Activated T-cell treated with anti-CD3 and anti-CD28 coated beads, Interleukin-2, amount 50 U/mL, for 48 hours (primary cell): ENCODE measurements around the gene TAOK2.

Experiments used
- DNase-seq, 2 experiments: peaks; one replicate each; pipeline ENCODE4 v3.0.0-alpha.2; 2020

Gene TAOK2

DNA sequence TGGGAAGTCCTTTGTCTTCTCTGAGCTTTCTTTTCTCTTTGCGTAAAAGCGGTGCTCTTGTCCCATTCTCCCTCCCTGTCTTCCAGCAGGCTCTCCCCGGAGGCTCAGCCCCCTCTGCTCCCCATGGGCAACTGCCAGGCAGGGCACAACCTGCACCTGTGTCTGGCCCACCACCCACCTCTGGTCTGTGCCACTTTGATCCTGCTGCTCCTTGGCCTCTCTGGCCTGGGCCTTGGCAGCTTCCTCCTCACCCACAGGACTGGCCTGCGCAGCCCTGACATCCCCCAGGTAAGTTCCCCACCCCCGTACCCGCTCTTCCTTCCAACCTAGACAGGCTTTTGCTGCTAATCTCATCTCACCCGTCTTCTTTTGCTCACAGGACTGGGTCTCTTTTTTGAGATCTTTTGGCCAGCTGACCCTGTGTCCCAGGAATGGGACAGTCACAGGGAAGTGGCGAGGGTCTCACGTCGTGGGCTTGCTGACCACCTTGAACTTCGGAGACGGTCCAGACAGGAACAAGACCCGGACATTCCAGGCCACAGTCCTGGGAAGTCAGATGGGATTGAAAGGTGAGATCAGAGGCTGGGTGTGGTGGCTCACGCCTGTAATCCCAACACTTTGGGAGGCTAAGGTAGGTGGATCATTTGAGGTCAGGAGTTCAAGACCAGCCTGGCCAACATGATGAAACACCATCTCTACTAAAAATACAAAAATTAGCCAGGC is 10.5 kb upstream of the TAOK2 start:
- DNase-seq, result no peak

DNA sequence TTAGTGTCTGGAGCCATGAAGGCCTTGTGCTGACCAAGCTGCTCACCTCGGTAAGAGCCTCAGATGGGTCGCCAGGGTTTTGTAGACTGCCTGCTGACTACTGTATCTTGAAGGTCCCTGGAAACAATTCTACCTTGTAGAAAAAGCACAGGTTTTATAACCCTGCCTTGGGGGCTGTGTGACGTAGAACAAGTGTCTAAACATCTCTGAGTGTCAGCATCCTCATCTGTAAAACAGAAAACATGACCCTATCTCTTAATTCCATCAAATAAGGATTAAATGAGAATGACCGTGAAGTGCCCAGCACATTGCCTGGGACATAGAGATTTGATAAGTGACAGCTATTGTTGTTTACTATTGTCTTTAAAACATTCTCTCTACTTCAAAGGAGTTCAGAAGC is 5.5 kb upstream of the TAOK2 start:
- no peak for DNase-seq

DNA sequence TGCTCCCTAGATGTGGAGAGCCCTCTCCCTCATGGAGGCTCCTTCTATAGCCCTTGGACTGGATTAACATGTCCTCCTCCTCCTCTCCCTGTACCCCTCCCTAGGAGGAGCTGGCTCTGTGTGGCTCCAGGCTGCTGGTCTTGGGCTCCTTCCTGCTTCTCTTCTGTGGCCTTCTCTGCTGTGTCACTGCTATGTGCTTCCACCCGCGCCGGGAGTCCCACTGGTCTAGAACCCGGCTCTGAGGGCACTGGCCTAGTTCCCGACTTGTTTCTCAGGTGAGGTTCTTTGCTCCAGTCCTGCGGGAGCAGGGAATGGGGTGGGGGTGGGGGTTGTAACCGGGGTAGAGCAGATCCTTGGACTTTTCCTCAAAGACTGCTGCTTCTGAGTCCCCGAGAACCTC is 2.4 kb upstream of the TAOK2 start:
- DNase-seq, result no peak

DNA sequence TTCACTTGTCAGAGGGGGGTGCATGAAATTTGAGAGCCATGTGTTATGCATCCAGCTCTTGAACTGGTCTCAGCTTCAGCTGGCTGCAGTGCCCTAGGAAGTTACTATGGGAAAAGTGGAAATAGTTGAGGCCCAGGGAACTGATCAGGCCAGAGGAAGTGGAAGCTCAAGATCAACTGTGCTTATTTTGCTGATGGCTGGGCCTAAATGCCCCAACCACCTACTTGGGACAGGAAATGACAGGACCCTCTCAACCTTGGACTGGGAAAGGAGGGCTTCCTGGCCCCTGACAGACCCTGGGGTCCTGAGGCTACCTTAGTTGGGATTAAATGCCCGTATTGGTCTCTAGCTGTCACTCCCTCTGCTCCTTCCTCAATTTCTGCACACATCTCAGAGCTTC is 1.2 kb upstream of the TAOK2 start:
- no peak for DNase-seq

DNA sequence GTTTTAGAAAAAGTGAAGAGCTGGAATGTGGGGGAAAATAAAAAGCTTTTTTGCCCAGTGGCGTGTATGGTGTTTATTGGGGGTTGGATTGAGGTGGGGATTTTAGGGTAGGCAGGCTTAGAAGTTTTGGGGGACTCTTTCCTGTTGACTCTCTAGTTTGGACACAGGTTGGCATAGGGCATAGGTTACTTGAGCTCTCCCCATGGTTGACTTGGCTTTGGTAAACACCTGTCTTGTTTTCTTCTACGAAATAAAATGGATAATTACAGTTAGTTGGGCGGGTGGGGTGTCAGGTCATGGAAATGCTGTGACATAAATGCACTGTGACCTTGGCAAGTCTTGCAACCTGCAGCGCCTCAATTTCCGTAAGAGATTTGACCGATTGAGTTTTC is 680 bp upstream of the TAOK2 start:
- DNase-seq, result no peak

DNA sequence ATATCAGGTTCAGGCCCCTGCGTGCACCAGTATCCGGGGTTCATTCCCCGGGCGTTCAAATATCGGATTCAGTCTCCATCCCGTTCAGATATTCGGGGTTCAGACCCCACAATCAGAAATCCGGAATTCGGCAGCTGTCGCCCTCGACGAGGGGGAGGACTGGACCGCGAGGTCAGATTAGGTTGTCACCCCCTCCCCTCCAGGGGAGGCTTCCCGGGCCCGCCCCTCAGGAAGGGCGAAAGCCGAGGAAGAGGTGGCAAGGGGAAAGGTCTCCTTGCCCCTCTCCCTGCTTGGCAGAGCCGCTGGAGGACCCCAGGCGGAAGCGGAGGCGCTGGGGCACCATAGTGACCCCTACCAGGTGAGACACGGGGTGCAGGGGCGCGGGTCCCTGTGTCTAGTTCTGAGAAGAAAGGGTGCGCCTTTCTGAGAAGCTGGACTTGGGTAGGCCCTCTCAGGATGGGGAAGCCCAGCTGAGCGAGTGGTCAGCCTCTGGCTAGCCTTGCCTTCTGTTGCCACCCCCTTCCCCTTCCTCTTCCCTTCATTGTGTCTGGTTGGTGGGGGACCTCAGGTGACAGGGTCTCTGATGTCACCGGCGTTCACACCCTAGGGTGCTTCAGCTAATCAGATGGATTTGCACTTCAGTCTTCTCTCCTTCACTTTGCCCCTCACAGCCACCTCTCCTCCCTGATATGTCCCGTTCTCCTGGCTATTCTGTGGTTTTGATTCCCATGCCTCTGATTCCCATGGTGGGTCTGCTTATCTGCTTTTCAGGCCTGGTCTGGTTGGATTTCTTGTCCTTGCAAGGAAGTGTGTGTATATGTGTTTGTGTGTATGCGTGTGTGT is 844 bp downstream of the TAOK2 start:
- DNase-seq, result peak in 1 of 2 experiments; percentile 40

DNA sequence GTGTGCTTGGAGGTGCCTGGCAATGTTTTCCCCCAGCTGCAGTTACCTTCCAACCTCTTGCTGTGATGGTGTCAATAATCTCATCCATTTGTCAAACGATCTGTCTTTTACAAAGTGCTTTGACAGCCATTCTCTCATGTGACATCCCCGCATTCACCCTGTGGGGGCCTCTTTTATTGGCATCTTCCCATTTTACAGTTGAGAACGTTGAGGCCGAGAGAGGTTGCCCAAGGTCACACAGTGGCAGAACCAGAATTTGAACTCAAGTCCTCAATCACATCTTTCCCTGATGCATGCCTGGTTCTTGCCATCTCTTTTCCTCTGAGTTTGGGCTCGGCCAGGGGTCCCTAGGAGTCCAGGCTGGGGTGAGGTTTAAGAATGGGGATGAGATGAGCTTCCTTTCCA is 1.5 kb downstream of the TAOK2 start:
- DNase-seq, result no peak

DNA sequence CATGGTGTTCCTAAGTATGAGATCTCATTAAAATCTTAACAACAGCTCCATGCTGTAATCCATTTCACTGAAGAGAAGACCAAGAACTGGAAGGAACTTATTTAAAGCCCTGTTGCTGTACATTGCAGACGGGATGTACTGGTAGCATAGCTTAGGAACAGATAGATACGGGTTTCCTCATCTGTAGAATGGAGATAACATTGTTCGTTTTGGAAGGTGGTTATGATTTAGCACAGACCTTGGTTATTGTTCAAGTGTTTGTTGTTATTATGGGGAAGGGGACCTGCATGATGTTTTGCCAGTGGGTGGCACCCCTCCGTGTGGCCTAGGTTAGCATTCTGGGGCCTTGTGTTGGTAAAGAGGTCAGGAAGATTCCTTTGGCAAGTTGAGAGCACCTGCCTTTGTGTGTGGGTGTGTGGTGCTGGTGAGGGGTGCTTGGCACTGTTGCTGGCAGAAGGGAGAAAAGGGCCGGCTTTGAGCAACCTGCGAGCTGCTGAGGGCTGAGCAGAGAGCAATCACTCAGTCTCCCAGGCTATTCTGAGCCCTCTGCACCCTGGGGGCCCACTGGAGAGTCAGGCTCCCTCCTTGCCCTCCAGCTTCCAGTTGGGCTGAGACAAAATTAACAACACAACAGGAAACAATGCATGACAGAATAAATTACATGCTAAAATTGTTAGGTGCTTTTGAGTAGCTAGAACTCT is 2.3 kb downstream of the TAOK2 start:
- DNase-seq, result no peak

DNA sequence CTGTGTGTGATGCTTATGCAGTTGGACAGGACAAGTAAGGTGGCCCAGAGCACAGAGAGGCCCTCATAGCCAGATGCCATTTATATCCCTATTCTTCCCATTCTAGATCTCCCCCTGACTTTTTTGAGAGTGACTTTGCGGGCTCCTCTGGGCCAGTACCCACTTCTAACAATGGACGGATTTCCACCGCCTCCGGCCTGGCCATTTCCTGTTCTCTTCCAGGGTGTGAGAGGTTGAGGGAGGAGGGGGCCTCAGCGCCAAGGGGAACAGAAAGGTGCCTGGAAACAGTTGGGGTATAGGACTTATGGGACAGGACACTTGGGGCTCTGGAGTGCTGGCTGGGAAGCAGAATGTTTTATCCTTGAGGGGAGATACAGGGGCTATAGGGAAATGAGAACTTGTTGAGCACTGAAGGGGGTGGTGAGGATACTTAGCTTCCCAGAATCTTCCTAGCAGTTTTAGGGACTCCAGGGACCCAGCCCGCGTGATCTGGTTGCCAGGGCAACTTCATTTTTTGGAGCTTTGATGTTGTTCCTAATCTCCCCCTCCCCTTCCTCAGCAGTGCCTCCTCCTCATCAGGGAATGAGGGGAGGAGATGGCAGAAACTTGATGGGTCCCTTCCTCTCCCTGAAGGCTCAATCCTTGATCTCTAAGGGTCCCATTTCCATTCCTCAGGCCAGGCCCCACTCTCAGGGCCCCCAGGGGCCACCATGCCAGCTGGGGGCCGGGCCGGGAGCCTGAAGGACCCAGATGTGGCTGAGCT is 3.6 kb downstream of the TAOK2 start:
- no peak for DNase-seq

DNA sequence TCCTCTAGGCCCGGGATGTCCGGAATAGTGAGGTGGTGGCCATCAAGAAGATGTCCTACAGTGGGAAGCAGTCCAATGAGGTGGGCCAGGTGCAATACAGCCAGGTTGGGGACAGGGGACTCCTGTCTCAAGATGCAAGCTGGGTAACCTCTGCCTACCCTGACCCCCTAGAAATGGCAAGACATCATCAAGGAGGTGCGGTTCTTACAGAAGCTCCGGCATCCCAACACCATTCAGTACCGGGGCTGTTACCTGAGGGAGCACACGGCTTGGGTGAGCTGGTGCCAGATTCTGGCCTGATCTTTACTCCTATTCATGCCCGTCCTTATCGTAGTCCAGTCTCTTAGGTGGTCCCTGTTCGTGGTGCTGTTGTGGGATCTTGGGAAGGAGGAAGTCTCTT is 4.4 kb downstream of the TAOK2 start:
- no peak for DNase-seq

DNA sequence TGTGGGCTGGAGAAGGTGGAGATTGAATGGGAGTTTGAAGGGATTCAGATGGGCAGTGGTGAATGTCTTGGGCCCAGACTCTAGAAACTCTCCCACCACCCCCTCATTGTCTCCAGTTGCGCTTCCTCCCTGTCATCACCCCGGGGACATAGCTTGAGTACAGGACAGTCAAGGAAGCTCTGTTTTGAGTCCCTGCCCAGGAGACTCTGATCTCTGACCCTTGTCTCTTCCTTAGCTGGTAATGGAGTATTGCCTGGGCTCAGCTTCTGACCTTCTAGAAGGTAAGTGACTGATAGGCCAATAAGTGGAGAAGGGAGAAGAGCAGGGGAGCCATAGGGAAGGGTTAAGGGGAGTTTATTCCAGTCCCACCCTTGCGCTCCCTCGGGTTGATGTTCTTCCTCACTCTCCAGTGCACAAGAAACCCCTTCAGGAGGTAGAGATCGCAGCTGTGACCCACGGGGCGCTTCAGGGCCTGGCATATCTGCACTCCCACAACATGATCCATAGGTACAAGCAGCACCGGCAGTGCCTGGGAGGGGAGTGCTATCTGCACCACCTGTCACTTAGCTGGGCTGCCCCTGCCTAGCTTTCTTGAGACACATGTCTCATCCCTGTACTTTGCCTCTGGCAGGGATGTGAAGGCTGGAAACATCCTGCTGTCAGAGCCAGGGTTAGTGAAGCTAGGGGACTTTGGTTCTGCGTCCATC is 5.0 kb downstream of the TAOK2 start:
- no peak for DNase-seq

DNA sequence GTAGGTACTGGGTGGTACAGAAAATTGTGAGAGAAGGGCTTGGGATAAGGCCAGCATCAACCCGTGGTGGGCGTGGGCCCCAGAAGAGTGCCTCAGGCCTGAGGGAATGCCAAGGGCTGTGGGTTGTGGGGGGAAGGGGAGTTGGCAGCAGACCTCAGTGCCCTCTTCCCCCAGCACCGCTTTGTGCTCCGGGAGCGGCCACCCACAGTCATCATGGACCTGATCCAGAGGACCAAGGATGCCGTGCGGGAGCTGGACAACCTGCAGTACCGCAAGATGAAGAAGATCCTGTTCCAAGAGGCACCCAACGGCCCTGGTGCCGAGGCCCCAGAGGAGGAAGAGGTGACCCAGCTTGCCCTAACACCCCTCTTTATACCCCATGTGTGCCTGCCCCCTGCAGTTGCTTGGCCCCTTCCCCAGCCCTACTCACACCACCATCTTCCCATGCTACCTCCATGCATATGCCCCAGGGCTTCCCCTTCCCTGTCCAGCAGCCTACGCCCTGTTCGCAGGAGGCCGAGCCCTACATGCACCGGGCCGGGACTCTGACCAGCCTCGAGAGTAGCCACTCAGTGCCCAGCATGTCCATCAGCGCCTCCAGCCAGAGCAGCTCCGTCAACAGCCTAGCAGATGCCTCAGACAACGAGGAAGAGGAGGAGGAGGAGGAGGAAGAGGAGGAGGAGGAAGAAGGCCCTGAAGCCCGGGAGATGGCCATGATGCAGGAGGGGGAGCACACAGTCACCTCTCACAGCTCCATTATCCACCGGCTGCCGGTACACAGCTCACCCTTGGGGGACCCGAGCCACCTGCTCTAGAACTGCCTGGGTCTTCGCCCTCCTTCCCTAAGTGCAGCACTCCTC is 9.1 kb downstream of the TAOK2 start:
- DNase-seq, result no peak

DNA sequence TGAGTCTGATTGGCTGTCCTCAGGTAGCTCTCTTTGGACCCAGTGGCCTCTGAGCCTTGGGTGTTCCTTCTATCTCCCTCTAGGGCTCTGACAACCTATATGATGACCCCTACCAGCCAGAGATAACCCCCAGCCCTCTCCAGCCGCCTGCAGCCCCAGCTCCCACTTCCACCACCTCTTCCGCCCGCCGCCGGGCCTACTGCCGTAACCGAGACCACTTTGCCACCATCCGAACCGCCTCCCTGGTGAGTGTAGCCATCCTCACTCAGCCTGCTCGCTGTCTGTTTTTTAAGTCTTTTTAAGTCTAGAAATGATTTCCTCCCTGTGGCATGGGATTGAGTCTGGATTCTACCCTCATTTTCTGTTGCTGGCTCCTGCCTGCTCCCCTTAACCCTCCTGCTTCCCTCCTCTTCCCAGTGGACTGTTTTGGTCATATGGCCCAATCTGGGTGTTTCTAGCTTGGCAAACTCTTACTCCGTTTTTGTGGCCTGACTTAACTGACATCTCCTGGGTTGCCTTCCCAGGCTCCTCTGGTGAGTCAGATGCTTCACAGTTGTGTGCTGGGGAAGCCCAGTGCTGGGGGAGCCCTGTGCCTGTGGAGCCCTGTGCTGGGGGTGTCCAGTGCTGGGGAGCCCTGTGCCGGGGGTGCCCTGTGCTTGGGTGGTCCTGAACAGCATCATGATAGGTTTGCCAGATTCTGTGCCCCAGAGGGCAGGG is 9.9 kb downstream of the TAOK2 start:
- DNase-seq, result no peak

DNA sequence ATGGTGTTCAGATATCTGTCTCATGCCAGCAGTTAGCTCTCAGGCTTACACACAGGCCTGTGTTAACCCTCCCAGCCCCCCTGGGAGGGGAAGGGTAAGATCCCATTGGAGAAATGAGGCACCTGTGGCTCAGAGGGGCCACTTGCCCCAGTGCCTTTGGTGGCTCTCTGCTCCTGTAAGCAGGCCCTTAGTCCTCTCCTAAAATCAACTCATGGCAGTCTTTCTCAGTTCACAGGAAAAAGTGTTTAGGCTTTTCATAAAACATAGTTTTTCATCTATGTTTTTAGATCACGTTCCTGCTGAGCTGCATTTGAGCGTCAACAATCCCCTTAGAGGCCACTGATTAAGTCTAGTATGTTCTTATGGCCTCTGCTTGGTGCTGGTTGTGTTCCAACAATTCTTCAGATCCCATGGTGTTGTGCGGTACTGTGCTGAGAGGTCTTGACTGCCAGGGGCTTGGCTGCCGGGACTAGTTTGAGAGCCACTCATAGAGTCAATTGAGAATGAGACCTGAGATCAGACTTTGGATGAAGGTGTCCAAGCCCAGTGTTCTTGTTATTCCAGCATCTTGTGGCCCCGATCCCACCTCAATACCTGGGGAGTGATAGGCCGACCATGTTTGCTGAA is 10.6 kb downstream of the TAOK2 start:
- no peak for DNase-seq

DNA sequence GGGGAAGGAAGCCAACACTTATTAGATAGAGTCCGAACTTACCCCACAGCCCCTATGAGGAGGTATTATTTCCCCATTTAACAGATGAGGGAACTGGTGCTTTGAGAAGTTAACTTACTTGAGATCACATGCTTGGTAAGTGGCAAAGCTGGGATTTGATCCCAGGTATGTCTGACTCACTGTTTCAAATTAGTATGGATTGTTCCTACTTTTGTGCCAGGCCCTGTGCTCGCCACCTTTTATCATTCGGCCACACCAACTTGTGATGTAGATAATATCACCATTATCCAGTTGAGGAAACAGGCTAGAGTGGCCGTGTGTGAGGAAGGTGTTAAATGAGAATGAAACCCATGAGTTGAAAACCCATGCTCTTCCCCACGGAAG is 11.1 kb downstream of the TAOK2 start:
- DNase-seq, result no peak

DNA sequence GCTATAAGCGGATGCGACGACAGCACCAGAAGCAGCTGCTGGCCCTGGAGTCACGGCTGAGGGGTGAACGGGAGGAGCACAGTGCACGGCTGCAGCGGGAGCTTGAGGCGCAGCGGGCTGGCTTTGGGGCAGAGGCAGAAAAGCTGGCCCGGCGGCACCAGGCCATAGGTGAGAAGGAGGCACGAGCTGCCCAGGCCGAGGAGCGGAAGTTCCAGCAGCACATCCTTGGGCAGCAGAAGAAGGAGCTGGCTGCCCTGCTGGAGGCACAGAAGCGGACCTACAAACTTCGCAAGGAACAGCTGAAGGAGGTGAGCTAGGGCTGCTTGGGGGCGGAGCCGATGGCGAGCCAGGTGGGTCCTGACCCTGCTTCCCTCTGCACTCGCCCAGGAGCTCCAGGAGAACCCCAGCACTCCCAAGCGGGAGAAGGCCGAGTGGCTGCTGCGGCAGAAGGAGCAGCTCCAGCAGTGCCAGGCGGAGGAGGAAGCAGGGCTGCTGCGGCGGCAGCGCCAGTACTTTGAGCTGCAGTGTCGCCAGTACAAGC is 11.7 kb downstream of the TAOK2 start:
- DNase-seq, result no peak

DNA sequence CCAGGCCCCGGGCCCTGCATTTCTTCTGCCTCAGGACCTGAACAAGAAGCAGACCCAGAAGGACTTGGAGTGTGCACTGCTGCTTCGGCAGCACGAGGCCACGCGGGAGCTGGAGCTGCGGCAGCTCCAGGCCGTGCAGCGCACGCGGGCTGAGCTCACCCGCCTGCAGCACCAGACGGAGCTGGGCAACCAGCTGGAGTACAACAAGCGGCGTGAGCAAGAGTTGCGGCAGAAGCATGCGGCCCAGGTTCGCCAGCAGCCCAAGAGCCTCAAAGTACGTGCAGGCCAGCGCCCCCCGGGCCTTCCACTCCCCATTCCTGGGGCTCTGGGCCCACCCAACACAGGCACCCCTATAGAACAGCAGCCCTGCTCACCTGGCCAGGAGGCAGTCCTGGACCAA is 12.6 kb downstream of the TAOK2 start:
- DNase-seq, result no peak

DNA sequence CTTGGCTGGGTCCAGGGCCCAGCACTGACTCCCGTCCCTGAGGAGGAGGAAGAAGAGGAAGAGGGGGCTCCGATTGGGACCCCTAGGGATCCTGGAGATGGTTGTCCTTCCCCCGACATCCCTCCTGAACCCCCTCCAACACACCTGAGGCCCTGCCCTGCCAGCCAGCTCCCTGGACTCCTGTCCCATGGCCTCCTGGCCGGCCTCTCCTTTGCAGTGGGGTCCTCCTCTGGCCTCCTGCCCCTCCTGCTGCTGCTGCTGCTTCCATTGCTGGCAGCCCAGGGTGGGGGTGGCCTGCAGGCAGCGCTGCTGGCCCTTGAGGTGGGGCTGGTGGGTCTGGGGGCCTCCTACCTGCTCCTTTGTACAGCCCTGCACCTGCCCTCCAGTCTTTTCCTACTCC is 13.3 kb downstream of the TAOK2 start:
- DNase-seq, result no peak

DNA sequence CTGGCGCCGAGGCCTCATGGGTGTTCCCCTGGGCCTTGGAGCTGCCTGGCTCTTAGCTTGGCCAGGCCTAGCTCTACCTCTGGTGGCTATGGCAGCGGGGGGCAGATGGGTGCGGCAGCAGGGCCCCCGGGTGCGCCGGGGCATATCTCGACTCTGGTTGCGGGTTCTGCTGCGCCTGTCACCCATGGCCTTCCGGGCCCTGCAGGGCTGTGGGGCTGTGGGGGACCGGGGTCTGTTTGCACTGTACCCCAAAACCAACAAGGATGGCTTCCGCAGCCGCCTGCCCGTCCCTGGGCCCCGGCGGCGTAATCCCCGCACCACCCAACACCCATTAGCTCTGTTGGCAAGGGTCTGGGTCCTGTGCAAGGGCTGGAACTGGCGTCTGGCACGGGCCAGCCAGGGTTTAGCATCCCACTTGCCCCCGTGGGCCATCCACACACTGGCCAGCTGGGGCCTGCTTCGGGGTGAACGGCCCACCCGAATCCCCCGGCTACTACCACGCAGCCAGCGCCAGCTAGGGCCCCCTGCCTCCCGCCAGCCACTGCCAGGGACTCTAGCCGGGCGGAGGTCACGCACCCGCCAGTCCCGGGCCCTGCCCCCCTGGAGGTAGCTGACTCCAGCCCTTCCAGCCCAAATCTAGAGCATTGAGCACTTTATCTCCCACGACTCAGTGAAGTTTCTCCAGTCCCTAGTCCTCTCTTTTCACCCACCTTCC is 13.9 kb downstream of the TAOK2 start:
- no peak for DNase-seq
